ENCODE measurements around the gene SMIM24.

Gene SMIM24

DNA sequence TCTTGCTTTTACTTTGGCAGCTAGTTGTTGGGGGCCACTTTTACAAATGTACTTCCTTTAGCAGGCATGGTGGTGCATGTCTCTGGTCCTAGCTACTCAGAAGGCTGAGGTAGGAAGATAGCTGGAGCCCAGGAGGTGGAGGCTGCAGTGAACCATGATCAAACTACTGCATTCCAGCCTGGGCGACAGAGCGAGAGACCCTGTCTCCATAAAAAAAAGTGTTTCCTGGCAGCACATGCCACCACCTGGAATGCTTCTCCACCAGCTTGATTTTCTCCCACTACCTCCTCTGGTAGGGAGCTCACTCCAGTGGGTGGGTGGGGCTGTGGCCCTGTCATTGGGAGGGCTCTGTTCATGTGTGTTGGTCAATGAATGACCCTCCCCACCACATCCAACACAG, 38.3 kb upstream of the SMIM24 start:
- no peak for TF ChIP-seq CTCF (IDR thresholded peaks at IDR 0.05; ENCODE audit: insufficient read depth, low read depth, low read length, missing control alignments)
- no peak overlapping the region for H3K4me3 ChIP-seq (ENCODE audit: low read length)
- no peak for DNase-seq (ENCODE audit: low read depth)

- TF ChIP-seq CTCF (IDR thresholded peaks at IDR 0.05; ENCODE audit: insufficient read depth, low read depth, low read length, missing control alignments) = no peak
Observed at GRCh38 chr19:3518255-3518654, 37.9 kb upstream of the SMIM24 start.

GRCh38 chr19:3517638-3518037, 37.3 kb upstream of the SMIM24 start:
- DNase-seq (ENCODE audit: low read depth) = no peak
- no peak for TF ChIP-seq CTCF (IDR thresholded peaks at IDR 0.05; ENCODE audit: insufficient read depth, low read depth, low read length, missing control alignments)
- H3K4me3 ChIP-seq (ENCODE audit: low read length) = no peak overlapping the region

More at GRCh38 chr19:3518255-3518654, 37.9 kb upstream of the SMIM24 start:
- DNase-seq (ENCODE audit: low read depth) = no peak
- H3K4me3 ChIP-seq (ENCODE audit: low read length) = no peak overlapping the region

GRCh38 chr19:3516675-3517207, 36.4 kb upstream of the SMIM24 start:
- H3K4me3 ChIP-seq (ENCODE audit: low read length) = no peak overlapping the region
- no peak for TF ChIP-seq CTCF (IDR thresholded peaks at IDR 0.05; ENCODE audit: insufficient read depth, low read depth, low read length, missing control alignments)
- peak; percentile 51 for DNase-seq (ENCODE audit: low read depth)

GRCh38 chr19:3515891-3516422, 35.6 kb upstream of the SMIM24 start:
- no peak for DNase-seq (ENCODE audit: low read depth)
- H3K4me3 ChIP-seq (ENCODE audit: low read length) = no peak overlapping the region
- TF ChIP-seq CTCF (IDR thresholded peaks at IDR 0.05; ENCODE audit: insufficient read depth, low read depth, low read length, missing control alignments) = no peak

- TF ChIP-seq CTCF (IDR thresholded peaks at IDR 0.05; ENCODE audit: insufficient read depth, low read depth, low read length, missing control alignments) = no peak
- H3K4me3 ChIP-seq (ENCODE audit: low read length) = no peak overlapping the region
- DNase-seq (ENCODE audit: low read depth) = no peak
Observed at GRCh38 chr19:3514930-3515329, 34.6 kb upstream of the SMIM24 start.

All from epithelial cell of esophagus (primary cell).